Inferior parietal cortex (tissue), 1 donor: ENCODE data around the gene NT5DC3.
"Not testable (repeated sequence)": the region's sequence is repeated elsewhere in the genome, so short reads cannot be mapped to it uniquely, and the experiment has no call there.

Experiments
- DNase-seq: peaks from one replicate; pipeline ENCODE4 v3.0.0-alpha.2; 2016; ENCODE audit errors: extremely low spot score

NT5DC3 gene

DNA sequence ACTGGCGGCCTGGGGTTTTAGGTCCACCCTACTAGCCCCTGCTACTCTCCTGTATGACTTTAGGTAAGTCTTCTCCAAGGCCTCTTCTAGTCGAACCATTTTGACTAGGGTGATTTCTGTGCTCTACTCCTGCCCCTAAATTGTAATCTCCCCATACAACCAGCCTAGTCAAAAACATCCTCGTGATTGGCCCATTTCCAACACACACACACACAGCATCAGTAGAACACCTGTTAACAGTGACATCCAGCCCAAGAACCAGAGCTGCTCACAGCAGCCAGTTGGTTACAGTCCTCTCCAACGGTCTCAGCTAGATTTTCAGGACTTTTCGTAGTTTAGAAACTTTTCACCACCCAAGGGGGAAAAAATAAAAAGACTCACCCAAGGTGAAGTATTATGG lies 30.9 kb downstream of the NT5DC3 start:
- no peak for DNase-seq

DNA sequence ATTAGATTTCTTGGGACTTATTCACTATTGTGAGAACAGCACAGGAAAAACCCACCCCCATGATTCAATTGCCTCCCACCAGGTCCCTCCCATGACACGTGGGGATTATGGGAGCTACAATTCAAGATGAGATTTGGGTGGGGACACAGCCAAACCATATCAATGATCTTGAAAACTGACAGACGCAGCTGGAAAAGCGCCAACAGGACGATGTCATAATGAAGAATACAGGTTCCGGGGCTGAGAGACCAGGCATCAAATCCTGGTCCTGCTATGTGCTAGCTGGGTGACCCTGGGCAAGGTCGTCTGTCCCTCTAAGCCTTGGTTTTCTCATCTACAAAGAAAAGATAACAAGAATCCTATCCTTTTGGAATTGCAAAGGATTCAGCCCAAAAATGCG lies 31.4 kb downstream of the NT5DC3 start:
- not testable (repeated sequence) for DNase-seq

DNA sequence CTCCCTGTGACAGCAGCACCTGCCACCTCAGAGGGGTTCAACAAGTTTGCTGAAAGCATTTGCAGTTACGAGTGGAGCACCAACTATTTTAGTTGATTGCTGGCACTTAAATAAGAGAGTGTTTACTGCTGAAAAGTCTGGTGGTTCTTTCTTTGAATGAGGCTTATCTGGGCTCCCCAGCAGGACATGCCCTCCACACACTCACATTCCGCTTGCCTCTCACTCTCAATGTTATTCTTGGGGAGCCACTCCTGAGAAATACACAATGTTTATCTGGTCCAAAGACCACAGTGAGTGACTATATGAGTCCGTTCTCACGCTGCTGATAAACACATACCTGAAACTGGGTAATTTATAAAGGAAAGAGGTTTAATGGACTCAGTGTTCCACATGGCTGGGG lies 31.9 kb downstream of the NT5DC3 start:
- no peak for DNase-seq

DNA sequence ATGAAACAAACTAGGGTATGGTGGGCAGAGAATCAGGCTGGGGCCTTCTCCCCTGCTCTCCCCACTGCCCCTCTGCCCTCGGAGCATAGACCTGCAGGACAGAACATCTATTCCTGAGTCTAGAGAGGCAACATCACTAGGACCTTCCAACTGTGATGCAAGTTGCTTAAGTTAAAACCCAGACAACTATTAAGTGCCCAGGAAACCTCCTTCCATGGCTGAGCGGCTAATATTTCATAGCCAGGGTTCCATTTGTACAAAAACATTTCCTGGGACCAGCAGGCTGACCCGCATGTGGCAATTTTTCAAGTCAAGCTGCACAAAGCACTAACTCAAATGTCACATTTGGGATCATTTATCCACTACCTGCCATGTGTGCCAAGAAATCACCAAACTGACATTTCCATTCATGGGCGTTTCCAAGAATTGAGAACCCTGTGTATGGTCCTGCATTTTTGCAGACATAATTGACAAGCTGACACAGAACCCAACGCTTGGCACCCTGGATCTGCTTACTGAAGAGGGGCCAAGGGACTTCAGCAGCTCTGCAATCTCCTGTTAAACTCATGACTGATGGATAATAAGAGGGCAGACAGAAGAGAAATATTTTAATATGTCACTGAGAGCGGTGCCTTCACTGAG lies 32.7 kb downstream of the NT5DC3 start:
- DNase-seq, result no peak

DNA sequence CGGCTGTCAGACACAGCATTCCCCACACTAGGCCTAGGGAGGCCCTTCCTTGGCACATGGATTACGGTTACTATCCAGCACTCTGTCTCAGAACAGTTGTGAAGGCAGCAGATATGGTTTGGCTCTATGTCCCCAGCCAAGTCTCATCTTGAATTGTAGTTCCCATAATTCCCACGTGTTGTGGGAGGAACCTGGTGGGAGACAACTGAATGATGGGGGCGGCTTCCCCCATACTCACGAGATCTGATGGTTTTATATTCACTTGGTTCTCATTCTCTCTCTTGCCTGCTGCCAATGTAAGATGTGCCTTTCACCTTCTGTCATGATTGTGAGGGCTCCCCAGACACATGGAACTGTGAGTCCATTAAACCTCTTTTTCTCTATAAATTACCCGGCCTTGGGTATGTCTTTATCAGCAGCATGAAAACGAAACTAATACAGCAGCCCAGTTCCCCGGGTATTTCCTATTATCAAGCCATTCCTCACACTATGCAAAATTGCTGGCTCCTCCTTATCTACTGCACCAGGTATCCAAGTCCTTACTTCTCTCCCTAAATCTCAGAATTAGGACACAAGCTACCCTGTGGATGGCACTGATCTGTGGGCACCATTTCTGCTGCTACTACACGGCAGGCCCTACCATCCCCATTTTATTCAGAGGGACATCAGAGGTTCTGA lies 33.3 kb downstream of the NT5DC3 start:
- DNase-seq, result no peak

DNA sequence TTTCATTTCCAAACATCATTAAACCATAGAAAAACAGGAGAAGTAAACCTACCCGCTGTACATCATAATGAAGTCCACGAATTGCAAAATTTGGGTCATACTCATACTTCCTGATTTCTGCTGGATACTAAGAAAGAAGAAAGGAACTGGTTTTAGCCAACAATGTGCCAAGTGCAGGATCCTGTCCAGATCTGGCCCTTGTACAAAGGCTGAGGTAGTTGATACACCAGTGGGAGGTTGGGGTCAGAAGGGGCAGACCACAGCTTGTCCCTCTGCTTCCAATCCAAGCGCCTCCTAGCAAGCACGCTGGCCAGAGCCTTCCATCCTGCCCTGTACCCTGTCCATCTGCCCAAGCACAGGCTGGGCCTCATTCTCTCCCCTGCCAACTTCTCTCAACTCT lies 34.2 kb downstream of the NT5DC3 start:
- DNase-seq, result no peak

DNA sequence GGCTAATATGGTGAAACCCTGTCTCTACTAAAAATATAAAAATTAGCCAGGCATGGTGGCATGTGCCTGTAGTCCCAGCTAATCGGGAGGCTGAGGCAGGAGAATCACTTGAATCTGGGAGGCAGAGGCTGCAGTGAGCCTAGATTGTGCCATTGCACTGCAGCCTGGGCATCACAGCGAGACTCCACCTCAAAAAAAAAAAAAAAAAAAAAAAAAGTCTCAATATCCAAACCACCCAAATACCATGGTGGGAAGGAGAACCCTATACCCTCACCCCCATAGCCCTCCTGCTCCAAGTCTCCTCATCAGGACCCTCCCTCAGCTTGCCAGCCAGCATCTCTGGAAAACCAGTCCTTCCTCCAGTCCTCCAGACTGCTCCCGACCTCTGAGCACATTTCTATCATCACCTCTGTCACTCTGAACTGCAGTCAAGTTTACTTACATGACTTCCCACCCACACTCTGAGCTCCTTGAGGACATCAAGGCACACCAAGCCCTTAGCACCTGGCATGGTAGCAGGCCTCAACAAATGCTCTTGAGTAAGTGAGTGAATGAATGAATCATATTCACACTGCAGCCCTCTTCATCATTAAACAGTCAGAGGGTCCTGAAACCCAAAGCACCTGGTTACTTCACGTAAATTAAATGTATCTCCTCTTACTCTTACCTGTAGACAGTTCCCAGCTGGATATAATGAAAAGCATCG lies 35.2 kb downstream of the NT5DC3 start:
- no peak for DNase-seq

DNA sequence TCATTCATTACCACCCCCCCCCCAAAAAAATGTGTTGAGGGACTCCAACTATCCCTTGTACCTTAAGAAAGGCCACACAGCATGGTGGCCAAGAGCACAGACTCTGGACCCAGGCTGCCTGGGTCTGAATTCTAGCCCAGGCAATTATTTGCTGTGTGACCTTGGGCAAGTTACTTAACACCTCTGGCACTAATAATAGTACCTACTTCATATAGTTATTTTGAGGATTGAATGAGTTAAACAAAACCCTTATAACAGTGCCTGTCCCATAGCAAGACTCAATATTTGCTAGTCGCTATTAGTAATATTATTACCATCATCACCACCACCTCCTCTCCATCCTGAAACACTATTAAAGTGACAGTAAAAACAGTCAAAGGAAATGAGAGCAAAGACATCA lies 37.2 kb downstream of the NT5DC3 start:
- no peak for DNase-seq

DNA sequence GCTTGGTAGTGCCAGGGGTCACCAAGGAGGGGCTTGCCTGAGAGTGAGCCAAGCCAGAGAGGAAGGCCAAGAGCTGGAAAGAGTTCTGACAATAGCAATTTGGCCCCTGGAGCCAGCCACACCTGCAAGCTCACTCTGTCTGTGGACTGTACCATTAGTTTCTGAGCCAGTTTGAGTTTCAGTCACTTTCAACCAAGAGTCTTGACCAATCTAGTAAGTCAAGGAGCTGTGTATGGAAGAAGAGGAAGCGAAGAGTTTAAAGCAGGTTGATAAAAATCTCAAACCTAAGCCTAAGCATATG lies 38.5 kb downstream of the NT5DC3 start:
- DNase-seq, result no peak

DNA sequence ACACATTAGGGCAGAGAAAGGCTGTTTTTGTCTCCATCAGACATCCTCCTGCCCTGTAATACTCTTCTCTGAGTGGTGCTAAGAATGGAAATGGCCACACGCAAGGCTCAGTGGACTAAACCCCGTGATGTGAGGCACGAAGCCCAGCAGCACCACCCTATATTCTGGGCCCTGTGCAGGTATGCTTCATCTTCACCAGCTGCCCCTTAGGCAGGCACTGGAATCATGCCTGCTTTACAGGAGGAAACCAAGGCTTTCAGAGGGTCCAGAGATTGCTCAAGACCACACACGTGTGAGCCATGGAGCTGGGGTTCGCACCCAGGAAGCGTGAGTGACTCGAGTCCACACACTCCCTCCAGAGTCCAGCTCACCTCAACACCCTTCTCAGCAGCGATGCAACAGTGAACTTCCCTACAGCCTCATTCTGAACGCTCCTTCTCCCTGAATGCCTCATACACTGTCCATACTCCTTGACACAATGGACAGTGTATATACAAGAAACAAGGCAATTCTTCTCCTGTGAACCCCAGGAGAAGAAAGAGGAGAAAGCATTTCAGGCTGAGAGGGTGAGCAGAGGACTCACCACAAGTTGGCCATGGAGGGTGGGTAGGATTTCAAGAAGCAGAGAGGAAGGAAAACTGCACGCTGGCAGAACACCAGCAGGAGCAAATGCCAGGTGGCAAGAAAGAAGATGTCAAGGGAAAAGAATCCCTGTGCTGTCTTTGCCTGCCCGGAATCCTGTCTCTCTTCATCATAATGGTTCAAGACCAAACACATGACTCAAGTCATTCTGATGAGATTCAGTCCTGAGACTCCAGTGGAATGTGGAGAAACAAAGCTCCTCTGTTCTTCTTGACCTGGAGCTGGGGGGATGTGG lies 39.1 kb downstream of the NT5DC3 start:
- no peak for DNase-seq

DNA sequence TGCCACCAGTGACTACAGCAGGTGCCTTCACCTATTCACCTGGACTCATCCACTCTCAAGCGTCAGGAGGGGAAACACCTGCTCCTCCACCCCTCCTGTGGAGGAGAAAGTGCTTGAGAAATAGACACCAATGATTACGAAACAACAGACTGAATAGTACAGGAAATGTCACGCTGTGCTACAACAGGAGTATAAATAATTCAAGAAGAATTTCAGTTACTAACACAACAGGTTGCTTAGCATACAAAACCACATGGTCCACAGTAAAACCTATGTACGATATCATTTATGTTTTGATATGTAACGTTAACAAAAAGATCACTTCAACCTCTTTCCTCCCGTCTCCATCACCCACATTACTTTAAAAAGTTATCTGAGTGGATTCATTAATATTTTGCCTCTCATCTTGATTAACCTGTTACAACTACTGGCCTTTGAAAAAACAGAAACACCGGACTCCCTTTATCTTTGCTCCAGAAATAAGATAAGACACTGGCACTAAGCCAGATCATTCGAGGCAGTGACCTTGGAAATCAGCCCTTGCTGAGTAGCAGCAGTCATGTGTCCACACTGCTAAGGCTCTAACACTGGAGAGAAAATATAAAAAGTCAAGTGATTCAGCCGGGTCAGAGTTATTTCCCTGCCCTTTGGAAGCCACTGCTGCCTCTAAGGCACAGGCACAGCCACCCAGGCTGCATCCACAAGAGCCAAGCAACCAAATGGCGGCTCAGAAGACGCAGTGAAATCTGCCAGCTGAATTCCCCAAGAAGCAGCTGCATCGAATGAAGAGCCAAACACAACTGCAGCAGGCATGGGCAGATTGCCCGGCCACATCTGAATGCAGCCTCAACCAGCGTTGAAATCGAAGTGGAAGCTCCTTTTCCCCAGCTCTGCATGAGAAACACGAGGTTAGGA lies 40.9 kb downstream of the NT5DC3 start:
- peak; percentile 57 for DNase-seq

DNA sequence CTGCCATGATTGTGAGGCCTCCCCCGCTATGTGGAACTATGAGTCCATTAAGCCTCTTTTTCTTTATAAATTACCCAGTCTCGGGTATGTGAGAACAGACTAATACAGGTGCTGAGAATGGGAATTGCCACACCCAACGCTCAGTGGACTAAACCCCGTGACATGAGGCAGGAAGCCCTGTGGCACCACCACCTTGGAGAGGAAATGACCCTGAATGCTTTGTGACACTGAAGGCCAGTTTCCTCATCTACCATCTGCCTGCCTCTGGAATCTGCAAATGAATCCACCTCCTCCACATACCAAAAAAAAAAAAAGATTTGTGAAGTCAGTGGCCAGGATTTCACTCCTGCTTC lies 41.6 kb downstream of the NT5DC3 start:
- DNase-seq, result no peak

DNA sequence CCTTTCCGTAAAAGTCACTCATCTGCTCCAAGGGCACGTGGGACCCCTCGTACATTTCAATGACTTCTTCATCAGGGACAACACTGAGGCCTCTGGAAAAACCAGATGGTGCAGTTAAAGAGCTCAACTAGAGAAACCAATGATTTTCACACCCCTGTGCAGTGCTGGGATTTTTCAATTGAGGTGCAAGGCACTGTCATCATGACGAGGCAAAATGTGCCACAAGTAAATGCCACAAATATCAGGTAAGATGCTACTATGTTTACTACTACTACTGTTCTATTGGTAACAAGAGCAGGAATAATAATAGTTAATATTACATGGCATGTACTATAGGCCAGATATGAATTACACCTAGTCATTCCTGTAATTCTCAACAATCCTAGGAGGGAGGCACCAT lies 42.4 kb downstream of the NT5DC3 start:
- DNase-seq, result no peak

DNA sequence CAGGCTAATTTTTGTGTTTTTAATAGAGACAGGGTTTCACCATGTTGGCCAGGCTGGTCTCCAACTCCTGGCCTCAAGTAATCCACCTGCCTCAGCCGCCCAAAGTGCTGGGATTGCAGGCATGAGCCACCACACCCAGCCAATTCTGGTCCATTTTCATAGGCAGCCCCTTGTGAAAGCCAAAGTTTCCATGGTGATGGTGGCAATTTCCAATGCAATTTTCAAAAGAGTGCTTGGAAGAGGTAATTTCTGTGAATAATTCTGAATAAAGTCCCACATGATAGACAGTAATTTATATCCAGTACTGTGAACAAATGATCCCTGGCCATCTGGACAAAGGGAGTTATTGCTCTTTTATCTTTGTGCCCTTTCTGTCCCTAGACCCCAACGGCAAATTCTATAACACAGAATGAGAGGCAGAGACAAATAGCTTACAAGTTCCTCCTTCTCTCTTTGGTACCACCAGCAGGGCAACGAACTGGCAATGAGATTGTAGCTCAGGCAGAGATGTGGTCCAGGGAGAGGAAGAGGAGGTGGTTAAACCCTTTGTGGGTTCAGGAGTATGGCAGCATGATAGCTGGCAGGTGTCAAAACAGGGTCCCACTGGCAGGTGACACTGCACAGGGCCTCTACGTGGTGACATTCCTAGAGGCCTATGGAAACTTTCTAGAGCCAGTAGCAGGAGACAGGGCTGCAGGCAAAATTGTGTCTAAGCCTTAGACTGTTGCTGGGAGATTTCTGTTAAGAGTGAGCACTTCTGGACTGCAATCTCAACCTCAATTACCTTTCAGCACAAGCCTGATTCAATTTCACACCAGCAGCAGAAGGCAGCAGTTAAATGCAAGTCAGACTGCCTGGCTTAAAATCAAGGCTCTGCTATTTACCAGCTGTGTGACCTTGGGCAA lies 46.5 kb downstream of the NT5DC3 start:
- DNase-seq, result no peak

DNA sequence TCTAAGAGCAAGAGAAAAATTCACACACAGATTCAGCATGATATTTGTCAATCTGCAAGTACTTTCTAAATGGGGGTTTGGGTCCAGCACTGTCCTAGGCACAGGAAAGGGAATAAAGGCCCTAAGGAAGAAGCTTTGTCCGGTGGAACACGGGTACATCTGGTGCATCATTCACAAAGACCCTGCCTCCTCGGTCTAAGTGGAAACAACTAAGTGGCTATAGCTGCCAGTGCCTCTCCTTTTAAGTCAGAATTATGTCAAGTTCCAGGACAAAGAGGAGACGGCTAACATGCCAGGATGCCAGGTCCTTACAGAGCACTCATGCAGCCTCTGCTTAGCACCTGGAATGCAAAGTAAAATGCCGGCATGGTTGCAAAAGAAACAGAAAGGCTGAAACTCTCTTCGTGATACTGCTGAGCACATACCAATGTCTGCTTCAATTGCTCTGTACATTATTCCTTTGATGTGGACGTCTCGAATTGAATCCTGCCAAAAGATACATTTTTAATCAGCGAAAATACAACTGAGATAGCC lies 47.5 kb downstream of the NT5DC3 start:
- DNase-seq, result no peak

DNA sequence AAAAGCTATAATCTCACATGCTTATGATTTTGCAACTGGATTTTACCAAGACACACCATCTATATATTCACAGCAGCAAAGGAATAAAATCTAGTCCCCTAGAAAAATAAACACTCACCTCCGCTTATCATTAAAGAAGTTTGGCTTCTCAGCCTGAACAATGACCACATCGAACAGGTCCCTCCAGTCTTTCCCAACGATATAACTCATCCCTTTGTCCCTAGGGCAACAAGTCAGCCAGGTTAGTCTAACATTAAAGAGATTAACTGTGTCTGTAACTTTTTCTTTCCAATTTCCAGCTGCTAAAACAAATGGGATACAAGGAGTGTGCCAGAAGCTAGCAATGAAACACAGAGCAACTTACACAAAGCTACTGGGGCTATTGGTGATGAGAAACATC lies 48.0 kb downstream of the NT5DC3 start:
- no peak for DNase-seq

DNA sequence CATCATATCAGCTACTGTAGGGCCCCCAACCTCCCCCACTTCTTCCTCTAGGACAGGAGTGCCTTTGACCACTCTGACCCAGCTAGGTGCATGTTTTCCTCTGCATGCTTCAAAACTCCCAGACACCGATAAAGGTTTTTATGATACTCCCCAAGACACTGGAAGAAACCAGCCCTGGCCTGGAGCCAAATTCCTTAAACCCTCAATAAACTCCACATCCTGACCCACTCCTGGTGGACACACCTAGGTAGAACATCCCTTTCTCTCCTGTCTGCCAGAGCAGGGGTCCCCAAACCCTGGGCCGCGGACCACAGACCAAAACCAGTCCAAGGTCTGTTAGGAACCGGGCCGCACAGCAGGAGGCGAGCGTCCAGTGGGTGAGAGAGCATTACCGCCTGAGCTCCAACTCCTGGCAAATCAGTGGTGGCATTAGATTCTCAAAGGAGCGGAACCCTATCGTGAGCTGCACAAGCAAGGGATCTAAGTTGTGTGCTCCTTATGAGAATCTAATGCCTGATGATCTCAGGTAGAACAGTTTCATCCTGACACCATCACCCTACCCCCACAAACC lies 49.6 kb downstream of the NT5DC3 start:
- no peak for DNase-seq

DNA sequence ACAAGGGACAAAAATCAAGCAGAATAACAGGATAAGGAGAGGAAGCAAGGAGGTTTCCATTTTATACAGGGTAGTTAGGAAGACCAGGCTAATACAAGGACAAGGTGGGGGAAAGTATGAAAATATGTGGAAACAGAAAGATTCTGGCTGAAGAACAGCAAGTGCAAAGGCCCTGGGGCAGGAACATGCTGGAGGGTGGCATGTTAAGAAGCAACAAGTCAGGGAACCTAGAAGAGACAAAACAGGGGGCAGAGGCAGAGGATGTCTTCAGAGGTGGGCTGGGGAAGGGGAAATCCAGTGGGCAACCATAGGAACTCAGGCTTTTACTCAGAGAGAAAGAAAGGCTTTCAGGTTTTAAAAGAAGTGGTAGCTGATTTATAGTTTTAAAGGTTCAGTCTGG lies 54.8 kb downstream of the NT5DC3 start:
- no peak for DNase-seq

DNA sequence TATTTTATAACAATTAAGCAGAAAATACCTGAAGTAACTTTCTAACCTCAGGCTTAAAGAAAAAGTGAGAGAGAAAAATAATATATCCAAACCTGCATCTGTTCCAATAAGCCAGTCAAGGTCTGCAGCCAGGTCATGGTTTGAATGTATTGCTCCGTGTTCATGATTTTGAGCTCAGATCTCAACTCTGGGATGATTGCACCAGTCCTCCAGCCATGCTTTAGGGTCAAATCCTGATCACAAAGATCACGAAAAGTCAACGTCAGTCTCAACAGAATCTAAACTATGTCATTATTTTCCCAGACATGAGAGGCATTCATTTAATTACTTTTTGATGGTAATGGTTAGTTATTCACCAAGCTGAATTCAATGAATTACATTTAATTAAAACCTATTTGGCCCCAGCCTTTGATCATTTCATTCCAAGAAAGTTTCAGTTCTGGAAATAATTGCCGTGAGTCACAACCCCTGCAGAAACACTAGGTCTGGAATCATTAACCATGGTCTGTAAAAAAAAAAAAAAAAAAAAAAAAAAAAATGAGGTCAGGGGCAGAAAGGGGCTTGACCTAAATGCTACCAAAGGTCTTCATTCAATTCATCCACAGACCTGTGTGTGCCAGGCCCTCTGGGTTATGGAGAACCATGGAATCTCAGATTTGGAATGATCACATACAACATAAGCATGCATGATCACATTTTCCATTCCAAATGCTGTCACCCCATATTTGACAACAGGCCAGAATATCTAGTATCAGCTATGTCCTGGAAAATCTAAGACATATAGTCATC lies 55.6 kb downstream of the NT5DC3 start:
- no peak for DNase-seq
